ENCODE data around the gene AGK. TPM values are rescaled to one million over a fixed set of nuclear protein-coding genes. Genes with fewer than 3 reads are reported as not detected.

AGK gene
- total and polyA plus RNA-seq, 2 experiments from 2014 or later: 18.3 to 24.1 TPM

GRCh38 chr7:141663081-141663849 lies 112.1 kb downstream of the AGK start:
- DNase-seq: no peak
- Histone ChIP-seq H3K4me3 (no peak overlapping the region), H3F3A (ENCODE audit: insufficient read depth) (no peaks in the 10 kb centered on the region), H3K79me2 (ENCODE audit: insufficient read depth) (no peaks in the 10 kb centered on the region), H3K9me2 (ENCODE audit: insufficient read depth) (no peaks in the 10 kb centered on the region), H4K20me1 (ENCODE audit: insufficient read depth) (no peaks in the 10 kb centered on the region), H3K4me1 (ENCODE audit: insufficient read depth) (no peaks in the 10 kb centered on the region), H3K9ac (no peak overlapping the region), H3K36me3 (ENCODE audit: low read depth) (peaks cover 5% of the 10 kb centered on the region; the same call in 1 of the 2 replicates), H3K9me3 (ENCODE audit: low read depth) (no peaks in the 10 kb centered on the region), H3K27ac (no peak overlapping the region), H3K27me3 (replicated peaks; ENCODE audit: insufficient read depth) (no peaks in the 10 kb centered on the region), H2AFZ (no peak overlapping the region), H3K4me2 (ENCODE audit: unreplicated experiment) (no peak overlapping the region)
- in situ Hi-C loops (cut with MboI): no loop called here
- TF ChIP-seq EZH2phosphoT487 (IDR thresholded peaks at IDR 0.05; ENCODE audit: insufficient read depth, low read depth) (no peak), EZH2 (IDR thresholded peaks at IDR 0.05; ENCODE audit: insufficient read depth, poor library complexity, severe bottlenecking) (no peak)
- WGBS, 2 experiments (ENCODE audit: low coverage in 1 of 2, low lambda C conversion rate in 2 of 2, missing lambda C conversion rate in 2 of 2): 78 to 88% methylated on average over 6 of the region's 6 CpGs

GRCh38 chr7:141664450-141664849 lies 113.2 kb downstream of the AGK start:
- no peaks in the 10 kb centered on the region for H3K27me3 ChIP-seq (replicated peaks; ENCODE audit: insufficient read depth)
- no peak for TF ChIP-seq EZH2phosphoT487 (IDR thresholded peaks at IDR 0.05; ENCODE audit: insufficient read depth, low read depth)
- TF ChIP-seq EZH2 (IDR thresholded peaks at IDR 0.05; ENCODE audit: insufficient read depth, poor library complexity, severe bottlenecking): no peak
- no peak overlapping the region for H2AFZ ChIP-seq
- H3F3A ChIP-seq (ENCODE audit: insufficient read depth): no peaks in the 10 kb centered on the region
- DNase-seq: no peak
- H3K36me3 ChIP-seq (ENCODE audit: low read depth): peaks cover 5% of the 10 kb centered on the region; the same call in 1 of the 2 replicates
- H3K4me1 ChIP-seq (ENCODE audit: insufficient read depth): no peaks in the 10 kb centered on the region
- no peak overlapping the region for H3K4me3 ChIP-seq
- no peaks in the 10 kb centered on the region for H4K20me1 ChIP-seq (ENCODE audit: insufficient read depth)
- H3K27ac ChIP-seq: no peak overlapping the region
- in situ Hi-C loops (cut with MboI): no loop called here
- no peak overlapping the region for H3K4me2 ChIP-seq (ENCODE audit: unreplicated experiment)
- H3K9me2 ChIP-seq (ENCODE audit: insufficient read depth): no peaks in the 10 kb centered on the region
- no peaks in the 10 kb centered on the region for H3K9me3 ChIP-seq (ENCODE audit: low read depth)
- H3K79me2 ChIP-seq (ENCODE audit: insufficient read depth): no peaks in the 10 kb centered on the region
- WGBS, 2 experiments (ENCODE audit: low coverage in 1 of 2, low lambda C conversion rate in 2 of 2, missing lambda C conversion rate in 2 of 2): 96 to 97% methylated on average over 6 of the region's 6 CpGs
- no peak overlapping the region for H3K9ac ChIP-seq

GRCh38 chr7:141665208-141666035 lies 114.2 kb downstream of the AGK start:
- WGBS, 2 experiments (ENCODE audit: low coverage in 1 of 2, low lambda C conversion rate in 2 of 2, missing lambda C conversion rate in 2 of 2): 89 to 93% methylated on average over 17 to 18 of the region's 18 CpGs
- no peaks in the 10 kb centered on the region for H3K4me1 ChIP-seq (ENCODE audit: insufficient read depth)
- no peak overlapping the region for H2AFZ ChIP-seq
- in situ Hi-C loops (cut with MboI): no loop called here
- no peaks in the 10 kb centered on the region for H3K9me3 ChIP-seq (ENCODE audit: low read depth)
- peaks cover 5% of the 10 kb centered on the region; the same call in 1 of the 2 replicates for H3K36me3 ChIP-seq (ENCODE audit: low read depth)
- H3K27me3 ChIP-seq (replicated peaks; ENCODE audit: insufficient read depth): no peaks in the 10 kb centered on the region
- H3K27ac ChIP-seq: no peak overlapping the region
- no peak for TF ChIP-seq EZH2phosphoT487 (IDR thresholded peaks at IDR 0.05; ENCODE audit: insufficient read depth, low read depth)
- no peak for TF ChIP-seq EZH2 (IDR thresholded peaks at IDR 0.05; ENCODE audit: insufficient read depth, poor library complexity, severe bottlenecking)
- no peaks in the 10 kb centered on the region for H4K20me1 ChIP-seq (ENCODE audit: insufficient read depth)
- H3K4me2 ChIP-seq (ENCODE audit: unreplicated experiment): no peak overlapping the region
- no peak for DNase-seq
- H3K4me3 ChIP-seq: no peak overlapping the region
- no peaks in the 10 kb centered on the region for H3K9me2 ChIP-seq (ENCODE audit: insufficient read depth)
- no peaks in the 10 kb centered on the region for H3F3A ChIP-seq (ENCODE audit: insufficient read depth)
- H3K9ac ChIP-seq: no peak overlapping the region
- no peaks in the 10 kb centered on the region for H3K79me2 ChIP-seq (ENCODE audit: insufficient read depth)

GRCh38 chr7:141666071-141666470 lies 114.9 kb downstream of the AGK start:
- no peaks in the 10 kb centered on the region for H3F3A ChIP-seq (ENCODE audit: insufficient read depth)
- no peaks in the 10 kb centered on the region for H4K20me1 ChIP-seq (ENCODE audit: insufficient read depth)
- H3K4me1 ChIP-seq (ENCODE audit: insufficient read depth): no peaks in the 10 kb centered on the region
- H2AFZ ChIP-seq: no peak overlapping the region
- no peak overlapping the region for H3K27ac ChIP-seq
- WGBS, 2 experiments (ENCODE audit: low coverage in 1 of 2, low lambda C conversion rate in 2 of 2, missing lambda C conversion rate in 2 of 2): 66 to 68% methylated on average over 4 of the region's 4 CpGs
- no peaks in the 10 kb centered on the region for H3K9me2 ChIP-seq (ENCODE audit: insufficient read depth)
- H3K36me3 ChIP-seq (ENCODE audit: low read depth): peaks cover 5% of the 10 kb centered on the region; the same call in 1 of the 2 replicates
- in situ Hi-C loops (cut with MboI): no loop called here
- no peak overlapping the region for H3K4me2 ChIP-seq (ENCODE audit: unreplicated experiment)
- H3K4me3 ChIP-seq: no peak overlapping the region
- H3K27me3 ChIP-seq (replicated peaks; ENCODE audit: insufficient read depth): no peaks in the 10 kb centered on the region
- no peaks in the 10 kb centered on the region for H3K79me2 ChIP-seq (ENCODE audit: insufficient read depth)
- no peak for DNase-seq
- no peak for TF ChIP-seq EZH2 (IDR thresholded peaks at IDR 0.05; ENCODE audit: insufficient read depth, poor library complexity, severe bottlenecking)
- TF ChIP-seq EZH2phosphoT487 (IDR thresholded peaks at IDR 0.05; ENCODE audit: insufficient read depth, low read depth): no peak
- no peak overlapping the region for H3K9ac ChIP-seq
- H3K9me3 ChIP-seq (ENCODE audit: low read depth): no peaks in the 10 kb centered on the region
